NT2/D1 (cell line): ENCODE measurements around the gene SLC66A3.

Experiments used
- YY1 ChIP-seq: IDR thresholded peaks from 2 replicates; pipeline ENCODE4 v1.6.1; 2011; ENCODE audit not compliant: insufficient read length, insufficient read depth
- ZNF274 ChIP-seq: IDR thresholded peaks from 2 replicates; pipeline ENCODE4 v1.6.1; 2011; ENCODE audit warnings: mild to moderate bottlenecking, low read depth, low read length

- TF ChIP-seq YY1 (no peak), ZNF274 (no peak)
Observed at GRCh38 chr2:11133936-11134320, 21.3 kb upstream of the SLC66A3 start.
